GM19324 (cell line): ENCODE measurements around the gene SMLR1.
A peak's percentile ranks its signal among the peaks of the same experiment; 100 is the strongest.

Experiments
- ATAC-seq: cut with Tn5 transposase; IDR thresholded peaks from one replicate; pipeline ENCODE4 v1.9.1; 2021; ENCODE audit warnings: mild to moderate bottlenecking, moderate library complexity; ENCODE audit not compliant: unreplicated experiment, low FRiP score

The SMLR1 gene

GRCh38 chr6:130849594-130849993 lies 22.4 kb downstream of the SMLR1 start:
- no peak for ATAC-seq

- no peak for ATAC-seq
Observed at GRCh38 chr6:130851026-130851425, 23.8 kb downstream of the SMLR1 start.

- ATAC-seq, result no peak
Observed at GRCh38 chr6:130852844-130853554, 25.8 kb downstream of the SMLR1 start.

GRCh38 chr6:130853555-130854183 lies 26.5 kb downstream of the SMLR1 start:
- no peak for ATAC-seq

GRCh38 chr6:130858054-130858453 lies 30.8 kb downstream of the SMLR1 start:
- no peak for ATAC-seq

- ATAC-seq, result no peak
Observed at GRCh38 chr6:130858498-130859160, 31.4 kb downstream of the SMLR1 start.

- peak; percentile 72 for ATAC-seq
Observed at GRCh38 chr6:130859161-130859867, 32.1 kb downstream of the SMLR1 start.

GRCh38 chr6:130862370-130862769 lies 35.2 kb downstream of the SMLR1 start:
- ATAC-seq, result no peak

- no peak for ATAC-seq
Observed at GRCh38 chr6:130863415-130864230, 36.4 kb downstream of the SMLR1 start.

- ATAC-seq, result no peak
Observed at GRCh38 chr6:130864344-130864743, 37.1 kb downstream of the SMLR1 start.

GRCh38 chr6:130865793-130866192 lies 38.6 kb downstream of the SMLR1 start:
- ATAC-seq, result no peak

GRCh38 chr6:130869681-130870080 lies 42.5 kb downstream of the SMLR1 start:
- no peak for ATAC-seq

GRCh38 chr6:130870179-130870880 lies 43.1 kb downstream of the SMLR1 start:
- no peak for ATAC-seq

GRCh38 chr6:130872250-130873095 lies 45.3 kb downstream of the SMLR1 start:
- no peak for ATAC-seq

GRCh38 chr6:130873746-130874145 lies 46.5 kb downstream of the SMLR1 start:
- no peak for ATAC-seq

GRCh38 chr6:130879826-130880225 lies 52.6 kb downstream of the SMLR1 start:
- no peak for ATAC-seq

GRCh38 chr6:130882370-130882769 lies 55.2 kb downstream of the SMLR1 start:
- no peak for ATAC-seq

- ATAC-seq, result peak; percentile 89
Observed at GRCh38 chr6:130885392-130886192, 58.4 kb downstream of the SMLR1 start.
